ENCODE data around the gene SOX5. TPM values are rescaled to one million over a fixed set of nuclear protein-coding genes. Genes with fewer than 3 reads are reported as not detected.

Gene SOX5
- total RNA-seq, 1 donor from 2014 or later = 2.9 TPM

DNA sequence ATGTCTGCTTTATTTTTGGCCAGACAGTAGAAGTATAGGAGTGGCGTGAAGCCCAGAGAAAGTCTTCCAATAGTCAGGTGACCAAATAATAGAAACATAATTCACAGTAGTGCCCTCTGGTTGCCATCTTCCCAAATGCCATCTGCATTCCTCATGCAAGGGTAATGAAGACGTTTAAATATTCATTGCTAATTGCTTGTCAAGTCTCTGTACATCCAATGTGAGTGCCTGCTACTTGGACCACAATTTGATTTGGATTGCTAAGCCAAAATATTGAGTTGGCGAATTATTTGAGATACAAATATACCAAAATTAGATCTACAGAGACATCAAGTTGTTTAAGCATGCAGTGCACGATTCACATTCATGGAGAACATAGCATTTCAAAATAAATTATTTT lies 402.7 kb downstream of the SOX5 start:
- no peak for DNase-seq
- Histone ChIP-seq H3K27me3 (ENCODE audit: low read depth) (no peaks in the 10 kb centered on the region), H3K36me3 (no peaks in the 10 kb centered on the region), H3K4me3 (no peak overlapping the region), H3K27ac (replicated peaks) (no peak overlapping the region), H3K4me1 (no peaks in the 10 kb centered on the region), H3K9me3 (replicated peaks) (no peaks in the 10 kb centered on the region)
- TF ChIP-seq, protein P1, sequence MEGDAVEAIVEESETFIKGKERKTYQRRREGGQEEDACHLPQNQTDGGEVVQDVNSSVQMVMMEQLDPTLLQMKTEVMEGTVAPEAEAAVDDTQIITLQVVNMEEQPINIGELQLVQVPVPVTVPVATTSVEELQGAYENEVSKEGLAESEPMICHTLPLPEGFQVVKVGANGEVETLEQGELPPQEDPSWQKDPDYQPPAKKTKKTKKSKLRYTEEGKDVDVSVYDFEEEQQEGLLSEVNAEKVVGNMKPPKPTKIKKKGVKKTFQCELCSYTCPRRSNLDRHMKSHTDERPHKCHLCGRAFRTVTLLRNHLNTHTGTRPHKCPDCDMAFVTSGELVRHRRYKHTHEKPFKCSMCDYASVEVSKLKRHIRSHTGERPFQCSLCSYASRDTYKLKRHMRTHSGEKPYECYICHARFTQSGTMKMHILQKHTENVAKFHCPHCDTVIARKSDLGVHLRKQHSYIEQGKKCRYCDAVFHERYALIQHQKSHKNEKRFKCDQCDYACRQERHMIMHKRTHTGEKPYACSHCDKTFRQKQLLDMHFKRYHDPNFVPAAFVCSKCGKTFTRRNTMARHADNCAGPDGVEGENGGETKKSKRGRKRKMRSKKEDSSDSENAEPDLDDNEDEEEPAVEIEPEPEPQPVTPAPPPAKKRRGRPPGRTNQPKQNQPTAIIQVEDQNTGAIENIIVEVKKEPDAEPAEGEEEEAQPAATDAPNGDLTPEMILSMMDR (IDR thresholded peaks at IDR 0.05; ENCODE audit: borderline replicate concordance) = no peak
- intact Hi-C loops (cut with micrococcal nuclease) = no loop called here

DNA sequence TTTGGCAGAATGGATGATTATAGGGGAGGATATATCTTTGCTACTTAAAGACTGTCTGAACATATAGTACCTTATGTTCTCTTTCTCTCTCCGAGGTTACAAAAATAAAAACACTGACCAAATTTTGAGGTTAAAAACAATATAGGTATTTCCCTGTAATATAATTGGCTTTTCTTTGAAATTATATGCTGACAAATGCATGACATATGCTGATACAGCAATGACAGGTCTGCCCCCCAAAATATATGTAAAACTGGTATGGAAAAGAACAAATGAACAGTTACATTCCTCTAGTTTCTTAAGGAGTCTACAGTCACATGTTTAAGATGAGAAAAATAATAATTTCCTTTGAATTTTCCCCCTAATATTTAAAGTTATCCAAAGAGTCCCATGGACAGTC lies 405.7 kb downstream of the SOX5 start:
- H3K9me3 ChIP-seq (replicated peaks) = no peaks in the 10 kb centered on the region
- TF ChIP-seq, protein P1 (IDR thresholded peaks at IDR 0.05; ENCODE audit: borderline replicate concordance) = no peak
- no peak overlapping the region for H3K4me3 ChIP-seq
- no peak overlapping the region for H3K27ac ChIP-seq (replicated peaks)
- intact Hi-C loops (cut with micrococcal nuclease) = no loop called here
- DNase-seq = no peak
- H3K27me3 ChIP-seq (ENCODE audit: low read depth) = no peaks in the 10 kb centered on the region
- no peaks in the 10 kb centered on the region for H3K36me3 ChIP-seq
- H3K4me1 ChIP-seq = no peaks in the 10 kb centered on the region

DNA sequence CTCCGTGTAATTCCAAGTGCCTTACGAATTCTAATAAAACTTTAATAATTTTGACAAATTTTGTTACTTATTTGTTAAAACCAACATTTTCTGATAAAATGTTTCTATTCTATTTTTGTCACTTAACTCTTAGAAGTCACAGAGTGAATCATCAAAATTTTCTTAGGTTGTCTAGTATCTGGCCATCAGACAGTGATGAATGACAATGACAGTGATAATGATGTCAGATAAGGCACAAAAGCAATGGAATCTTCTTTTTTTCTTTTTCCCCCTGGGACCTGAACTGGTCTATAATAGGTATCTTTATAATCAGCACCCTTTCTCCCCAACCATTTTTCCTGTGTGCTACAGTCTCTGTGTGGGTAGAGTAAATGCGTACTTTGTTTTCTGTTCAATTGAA lies 407.3 kb downstream of the SOX5 start:
- Histone ChIP-seq H3K27me3 (ENCODE audit: low read depth) (no peaks in the 10 kb centered on the region), H3K27ac (replicated peaks) (no peak overlapping the region), H3K4me1 (no peaks in the 10 kb centered on the region), H3K36me3 (no peaks in the 10 kb centered on the region), H3K9me3 (replicated peaks) (no peaks in the 10 kb centered on the region), H3K4me3 (no peak overlapping the region)
- DNase-seq = no peak
- TF ChIP-seq, protein P1 (IDR thresholded peaks at IDR 0.05; ENCODE audit: borderline replicate concordance) = no peak
- intact Hi-C loops (cut with micrococcal nuclease) = no loop called here

DNA sequence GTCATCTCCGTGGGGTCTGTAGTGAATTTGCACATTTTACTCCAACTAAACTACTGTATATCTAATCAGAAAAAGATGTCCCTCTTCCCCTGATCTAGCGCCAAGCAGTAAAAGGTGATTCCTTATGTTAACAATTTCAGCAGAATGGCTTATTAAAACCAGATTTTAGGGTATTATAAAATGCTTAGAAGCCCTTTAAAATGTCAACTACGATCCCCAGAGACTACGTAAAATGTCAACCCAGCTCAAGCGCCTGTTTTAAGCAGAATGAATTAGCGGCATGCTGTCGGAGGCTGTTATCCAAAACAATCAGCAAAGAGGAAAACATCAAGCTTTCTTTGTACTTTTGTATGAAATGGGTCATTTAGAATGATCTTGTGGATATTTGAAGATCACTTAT lies 408.9 kb downstream of the SOX5 start:
- Histone ChIP-seq H3K9me3 (replicated peaks) (no peaks in the 10 kb centered on the region), H3K27me3 (ENCODE audit: low read depth) (no peaks in the 10 kb centered on the region), H3K36me3 (no peaks in the 10 kb centered on the region), H3K27ac (replicated peaks) (no peak overlapping the region), H3K4me1 (no peaks in the 10 kb centered on the region), H3K4me3 (no peak overlapping the region)
- intact Hi-C loops (cut with micrococcal nuclease) = no loop called here
- TF ChIP-seq, protein P1 (IDR thresholded peaks at IDR 0.05; ENCODE audit: borderline replicate concordance) = no peak
- DNase-seq = no peak

DNA sequence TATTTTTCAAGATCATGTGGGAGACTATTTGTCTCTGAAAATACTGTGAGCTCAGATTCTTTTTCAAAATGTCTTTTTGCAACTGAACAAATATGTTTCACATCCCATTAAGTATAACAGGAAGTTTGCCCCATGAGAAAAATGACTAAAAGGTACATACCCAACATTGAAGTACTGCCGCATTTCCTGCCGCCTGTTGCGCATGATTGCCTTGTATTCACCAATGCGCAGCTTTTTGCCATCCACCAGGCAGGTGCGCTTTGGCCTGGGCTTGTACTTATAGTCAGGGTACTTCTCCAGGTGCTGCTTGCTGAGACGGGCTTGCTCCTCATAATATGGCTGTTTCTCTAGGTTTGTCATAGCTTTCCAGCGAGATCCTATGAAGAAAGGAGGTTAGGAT lies 413.2 kb downstream of the SOX5 start:
- no peaks in the 10 kb centered on the region for H3K4me1 ChIP-seq
- TF ChIP-seq, protein P1 (IDR thresholded peaks at IDR 0.05; ENCODE audit: borderline replicate concordance) = no peak
- no peaks in the 10 kb centered on the region for H3K36me3 ChIP-seq
- H3K4me3 ChIP-seq = no peak overlapping the region
- no peaks in the 10 kb centered on the region for H3K27me3 ChIP-seq (ENCODE audit: low read depth)
- H3K27ac ChIP-seq (replicated peaks) = no peak overlapping the region
- DNase-seq = no peak
- no peaks in the 10 kb centered on the region for H3K9me3 ChIP-seq (replicated peaks)
- intact Hi-C loops (cut with micrococcal nuclease) = no loop called here

DNA sequence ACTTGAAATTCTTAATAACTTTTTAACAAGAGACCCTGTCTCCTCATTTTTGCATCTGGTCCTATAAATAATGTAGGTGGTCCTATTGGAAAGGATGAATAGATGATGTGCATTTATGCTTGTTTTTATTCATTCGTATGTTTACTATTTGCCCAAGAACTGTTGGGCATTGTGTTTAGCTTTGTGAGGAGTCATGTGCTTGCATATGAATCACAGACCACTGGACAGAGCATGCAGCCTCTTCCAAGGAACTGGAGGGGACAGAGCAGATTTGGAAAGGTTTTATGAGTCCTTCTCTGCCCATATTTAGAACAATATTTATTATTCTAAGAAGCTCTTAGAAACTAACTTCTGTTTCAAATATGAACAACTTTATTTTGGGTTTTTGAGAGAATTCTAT lies 414.0 kb downstream of the SOX5 start:
- TF ChIP-seq, protein P1 (IDR thresholded peaks at IDR 0.05; ENCODE audit: borderline replicate concordance) = no peak
- Histone ChIP-seq H3K36me3 (no peaks in the 10 kb centered on the region), H3K4me1 (no peaks in the 10 kb centered on the region), H3K27ac (replicated peaks) (no peak overlapping the region), H3K4me3 (no peak overlapping the region), H3K27me3 (ENCODE audit: low read depth) (no peaks in the 10 kb centered on the region), H3K9me3 (replicated peaks) (no peaks in the 10 kb centered on the region)
- DNase-seq = no peak
- intact Hi-C loops (cut with micrococcal nuclease) = no loop called here

Measured in left ventricle myocardium inferior (tissue), 1 donor.